Measurements from ENCODE around the gene SHH.
"Not testable (repeated sequence)": the region's sequence is repeated elsewhere in the genome, so short reads cannot be mapped to it uniquely, and the experiment has no call there.

The SHH gene

DNA sequence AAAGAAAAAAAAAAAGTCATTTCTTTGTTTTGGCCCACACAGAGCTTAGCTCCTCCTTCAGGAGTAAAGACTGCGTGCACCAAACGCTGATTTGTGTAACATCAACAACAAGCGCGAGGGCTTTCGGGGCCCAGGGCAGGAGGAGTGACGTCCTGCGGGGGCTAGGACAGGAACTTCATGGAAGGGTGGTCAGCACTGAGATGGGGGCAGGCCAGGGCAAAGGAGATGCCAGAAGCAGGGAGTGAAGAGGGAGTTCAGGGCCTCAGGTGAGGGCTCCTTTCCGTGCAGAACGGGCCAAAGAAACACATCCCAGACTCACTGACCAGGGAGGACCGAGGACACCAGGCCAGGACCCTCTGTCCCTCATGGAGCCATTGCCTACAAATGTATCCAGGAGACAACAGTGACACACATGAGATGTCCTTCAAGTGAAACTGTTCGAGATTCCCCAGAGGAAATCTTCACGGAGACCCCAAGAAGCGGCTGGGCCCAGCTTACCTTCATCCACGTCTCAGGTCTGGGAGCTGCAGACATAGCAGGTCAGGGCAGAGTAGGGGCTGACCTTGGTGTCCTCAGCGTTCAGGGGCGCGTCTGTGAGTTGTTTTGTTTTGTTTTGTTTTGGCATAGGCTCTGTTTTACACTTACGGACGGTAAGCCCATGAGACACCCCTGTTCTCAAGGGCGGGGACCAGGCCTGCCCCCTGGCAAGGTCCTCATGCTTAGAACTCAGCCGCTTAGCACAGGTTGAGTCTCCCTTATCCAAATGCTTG lies 30.4 kb upstream of the SHH start:
- DNase-seq (ENCODE audit: low spot score): no peak

DNA sequence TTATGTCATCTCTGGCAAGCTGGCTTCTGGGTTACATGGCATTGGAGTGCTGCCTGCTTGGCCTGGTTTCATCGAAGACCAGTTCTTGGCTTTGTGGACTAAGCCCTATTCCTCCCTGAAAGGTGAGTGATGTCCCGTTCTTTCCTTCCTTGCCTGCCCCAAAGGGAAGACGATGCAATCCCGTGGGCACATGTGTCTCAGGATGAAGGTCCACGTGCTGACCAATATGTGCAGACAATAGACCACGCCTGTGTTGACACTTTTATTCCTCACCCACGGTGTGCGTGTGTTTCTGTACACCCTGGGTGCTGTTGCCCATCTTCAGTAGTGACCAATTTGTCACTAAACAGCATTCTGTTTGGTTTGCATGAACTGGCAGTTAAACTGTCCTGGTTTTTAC lies 28.6 kb upstream of the SHH start:
- DNase-seq (ENCODE audit: low spot score): no peak

DNA sequence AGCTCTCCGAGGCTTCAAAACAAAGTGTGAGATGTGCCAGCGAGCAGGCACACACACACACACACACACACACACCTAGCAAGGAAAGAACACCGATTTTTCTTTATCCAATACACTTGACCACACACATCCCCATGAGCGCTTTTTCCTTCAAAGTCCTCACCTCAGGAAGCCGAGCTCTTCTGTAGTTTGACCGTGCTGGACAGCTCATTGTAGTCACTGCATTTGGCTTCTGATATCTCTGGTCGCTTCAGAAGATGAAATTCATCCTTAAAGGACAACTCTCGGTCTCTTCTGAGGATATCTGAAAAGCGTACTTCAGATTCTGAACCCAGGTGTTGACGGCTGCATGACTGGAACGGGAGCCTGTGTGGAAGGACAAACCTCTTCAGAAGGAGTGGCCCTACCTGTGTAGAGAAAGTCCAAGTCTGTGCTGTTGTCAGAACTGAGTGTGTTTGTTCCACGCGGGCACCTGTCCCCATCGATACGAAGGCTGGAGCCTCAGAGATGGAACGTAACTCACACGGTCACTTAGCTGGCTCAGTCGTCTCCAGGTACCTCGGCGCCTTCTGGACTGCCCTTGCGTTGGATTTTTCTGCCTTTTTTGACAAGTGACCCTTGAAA lies 28.1 kb upstream of the SHH start:
- DNase-seq (ENCODE audit: low spot score): no peak

GRCh38 chr7:155839461-155839860 lies 27.2 kb upstream of the SHH start:
- no peak for DNase-seq (ENCODE audit: low spot score)

GRCh38 chr7:155838312-155838711 lies 26.0 kb upstream of the SHH start:
- not testable (repeated sequence) for DNase-seq (ENCODE audit: low spot score)

DNA sequence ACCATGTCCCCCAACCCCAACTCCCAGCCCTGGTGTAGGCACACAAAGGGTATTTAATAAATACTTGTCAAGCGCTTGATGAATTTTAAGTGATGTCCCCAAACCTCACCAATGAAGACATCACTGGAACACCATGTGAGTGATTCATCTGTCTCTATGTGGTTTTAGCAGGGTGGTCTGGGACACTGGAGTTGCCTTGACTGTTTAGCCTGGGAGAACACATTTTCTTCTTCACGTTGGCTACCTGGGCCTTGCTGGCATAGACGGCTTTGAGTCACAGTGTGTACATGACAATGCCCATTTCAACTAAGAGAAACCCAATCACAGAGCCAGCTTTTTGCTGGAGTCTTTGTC lies 24.8 kb upstream of the SHH start:
- no peak for DNase-seq (ENCODE audit: low spot score)

GRCh38 chr7:155836216-155837125 lies 24.2 kb upstream of the SHH start:
- no peak for DNase-seq (ENCODE audit: low spot score)

DNA sequence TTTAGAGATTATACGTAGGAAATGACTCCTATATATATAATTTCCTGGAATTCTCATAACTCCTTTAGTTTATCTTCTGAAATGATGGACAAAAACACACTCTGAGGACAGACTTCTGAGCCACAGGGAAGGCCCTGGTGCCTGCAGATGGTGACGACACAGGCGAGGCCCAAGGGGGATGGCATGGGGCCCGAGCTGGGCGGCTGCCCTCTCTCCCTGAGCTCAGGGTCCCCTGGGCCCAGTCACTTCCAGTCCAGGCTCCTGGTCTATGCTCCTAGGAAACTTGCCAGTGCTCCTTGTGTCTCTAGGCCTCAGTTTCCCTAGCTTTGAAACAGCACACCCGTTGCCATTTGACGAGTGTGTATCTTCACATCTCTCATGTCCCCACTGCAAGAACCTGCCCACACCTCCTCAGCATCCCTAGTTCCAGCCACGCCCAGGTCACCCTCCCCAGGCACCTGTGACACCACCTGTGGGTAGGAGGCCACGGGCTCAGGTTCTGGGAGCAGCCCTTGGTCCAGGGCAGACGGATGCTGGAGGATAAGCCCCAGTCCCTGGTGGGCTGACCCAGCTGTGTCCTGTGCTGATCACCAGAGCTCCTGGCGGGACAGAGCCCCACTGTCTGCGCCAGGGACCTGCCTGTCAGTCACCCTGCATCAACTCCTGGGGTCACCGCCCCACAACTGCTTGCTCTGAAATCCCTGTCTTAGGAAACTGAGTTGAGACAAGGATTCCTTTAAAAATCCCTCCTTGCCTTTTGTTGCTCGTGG lies 23.4 kb upstream of the SHH start:
- no peak for DNase-seq (ENCODE audit: low spot score)

- DNase-seq (ENCODE audit: low spot score): no peak
These were observed 22.3 kb upstream of the SHH start for GRCh38 chr7:155834486-155835048.

- no peak for DNase-seq (ENCODE audit: low spot score)
These were observed 21.4 kb upstream of the SHH start for GRCh38 chr7:155833651-155834050.

GRCh38 chr7:155832581-155832981 lies 20.3 kb upstream of the SHH start:
- DNase-seq (ENCODE audit: low spot score): no peak

- no peak for DNase-seq (ENCODE audit: low spot score)
These were observed 19.7 kb upstream of the SHH start for GRCh38 chr7:155831807-155832524.

DNA sequence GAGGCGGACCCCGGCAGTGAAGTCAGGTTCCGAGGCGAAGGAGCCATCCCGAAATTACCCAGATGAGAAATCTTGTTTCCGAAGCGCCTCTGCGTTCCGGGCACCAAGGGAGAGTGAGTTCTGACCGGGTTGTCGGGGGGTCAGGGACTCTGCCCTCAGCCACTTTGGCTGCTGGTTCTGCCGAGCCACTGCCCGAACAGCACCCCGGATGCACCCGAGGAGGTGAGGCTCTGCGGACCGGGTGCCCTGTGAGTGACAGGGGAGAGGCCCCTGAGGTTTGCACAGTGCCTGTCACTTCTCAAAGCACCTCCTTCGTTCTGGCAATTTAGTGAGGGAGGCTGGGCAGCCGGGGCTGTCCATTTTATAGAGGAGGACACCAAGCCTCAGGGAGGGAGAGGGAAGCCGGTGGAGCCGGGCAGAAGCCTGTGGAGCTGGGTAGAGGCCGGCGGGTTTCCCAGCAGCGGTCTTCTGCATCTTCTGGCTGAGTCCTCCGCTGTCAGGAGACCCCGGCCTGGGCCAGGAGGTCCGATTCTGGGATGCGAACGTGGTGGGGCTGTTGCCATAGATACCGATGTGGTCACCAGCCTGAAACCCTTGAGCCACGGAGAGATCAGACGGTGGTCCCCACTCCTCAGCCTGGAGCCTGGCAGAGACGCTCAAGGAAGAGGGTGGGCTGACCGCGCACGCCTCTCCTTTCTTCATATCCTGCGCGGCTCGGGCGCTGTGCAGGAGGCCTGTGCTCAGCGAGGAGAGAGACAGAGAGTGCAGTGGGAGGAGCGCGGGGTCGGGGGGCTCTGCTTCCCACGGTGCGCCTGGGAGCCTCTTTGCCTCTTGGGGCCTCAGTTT lies 18.9 kb upstream of the SHH start:
- DNase-seq (ENCODE audit: low spot score): no peak

DNA sequence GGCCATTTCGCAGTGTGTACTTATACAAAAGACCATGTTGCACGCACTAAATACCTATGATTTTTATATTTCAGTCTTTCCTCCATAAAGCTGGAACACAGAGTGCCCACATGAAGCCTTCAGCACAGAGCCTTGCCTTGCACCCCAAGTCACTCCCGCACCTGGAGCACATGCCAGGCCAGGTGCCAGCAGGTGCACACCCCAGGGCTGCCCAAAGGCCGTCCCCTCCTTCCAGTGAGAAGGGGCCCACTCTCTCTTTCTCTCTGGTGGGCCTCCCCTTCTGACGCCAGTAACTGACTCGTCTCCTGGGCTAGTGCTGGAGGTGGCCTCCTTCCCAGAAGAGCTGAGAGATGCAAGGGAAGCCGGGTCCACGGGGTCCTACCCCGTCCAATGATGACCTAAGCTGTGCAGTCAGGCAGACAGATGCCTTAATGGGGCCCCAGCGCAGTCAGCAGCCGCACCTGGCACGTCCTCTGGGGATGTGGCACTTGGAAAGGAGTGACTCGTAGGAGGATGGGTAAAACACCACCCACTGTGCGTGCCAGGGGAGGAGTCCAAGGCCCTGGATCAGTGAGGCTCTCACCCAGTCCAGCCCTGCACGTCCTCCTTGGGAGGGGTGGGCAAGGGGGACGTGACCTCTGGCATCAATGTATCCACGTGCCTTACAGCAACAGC lies 17.7 kb upstream of the SHH start:
- DNase-seq (ENCODE audit: low spot score): no peak

DNA sequence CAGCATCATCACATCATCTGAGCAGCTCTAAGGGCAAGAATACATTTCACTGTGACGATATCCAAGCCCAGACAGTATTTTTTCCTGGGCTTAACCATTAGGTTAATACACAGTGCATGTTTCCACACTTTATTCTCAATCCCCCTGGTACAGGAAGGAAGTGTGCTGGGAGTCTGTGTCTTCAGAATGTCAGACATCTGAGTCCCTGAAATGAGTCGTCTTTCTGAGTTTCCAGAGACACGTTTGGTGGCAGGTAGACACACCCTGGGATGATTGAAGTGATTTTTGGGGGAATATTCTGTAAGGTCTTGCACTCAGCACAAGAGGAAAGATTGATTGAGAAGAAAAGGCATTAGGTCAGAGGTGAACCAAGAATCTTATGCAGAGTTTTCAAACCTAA lies 13.1 kb upstream of the SHH start:
- no peak for DNase-seq (ENCODE audit: low spot score)

DNA sequence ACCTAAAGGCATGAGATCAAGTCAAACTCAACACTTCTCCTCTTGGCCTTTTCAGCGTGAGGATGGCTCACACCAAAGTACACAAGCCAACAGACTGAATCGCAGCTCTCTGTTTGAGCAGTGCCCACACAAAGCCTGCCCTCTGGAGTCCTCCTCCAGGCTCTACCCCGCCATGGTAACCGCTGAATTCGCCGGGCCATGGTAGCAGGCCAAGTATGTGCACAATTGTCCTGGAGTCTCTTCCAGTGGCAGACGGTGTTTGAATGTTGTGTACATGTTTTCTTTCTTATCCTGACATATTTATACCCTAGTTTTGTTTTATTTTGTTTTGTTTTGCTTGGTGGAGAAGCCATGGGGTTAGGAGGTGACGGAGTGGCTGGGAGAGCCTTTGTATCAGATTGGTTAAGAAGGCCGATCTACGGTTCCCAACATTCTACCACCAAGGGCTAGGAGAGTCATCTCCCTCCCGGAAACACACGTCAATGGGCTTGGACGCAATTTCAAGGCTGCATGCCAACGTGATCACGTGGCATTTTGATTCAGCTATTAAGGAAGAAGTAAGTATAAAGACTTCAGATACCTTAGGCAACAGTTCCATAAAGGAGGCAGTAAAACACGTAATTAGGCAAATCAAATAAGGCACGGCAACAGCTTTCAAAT lies 12.1 kb upstream of the SHH start:
- DNase-seq (ENCODE audit: low spot score): no peak

DNA sequence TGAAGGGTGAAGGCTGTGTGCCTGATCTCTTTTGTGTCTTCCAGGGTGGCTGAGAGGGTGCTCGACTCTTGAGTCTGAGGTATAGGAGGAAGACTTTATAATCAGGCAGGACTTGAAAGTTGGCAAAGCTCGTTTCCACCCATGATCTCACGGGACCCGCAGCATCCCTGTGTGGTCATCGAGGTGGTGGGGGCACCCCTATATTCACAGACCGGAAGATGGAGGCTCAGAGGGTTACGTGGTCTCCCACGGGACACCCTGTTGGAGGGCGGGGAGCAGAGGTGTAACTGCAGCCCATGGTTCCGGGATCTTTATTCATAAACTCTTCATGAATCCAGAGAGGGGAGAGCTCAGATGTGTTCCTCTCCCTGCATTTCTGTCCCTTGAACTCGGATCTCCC lies 9.6 kb upstream of the SHH start:
- no peak for DNase-seq (ENCODE audit: low spot score)

GRCh38 chr7:155820788-155821187 lies 8.5 kb upstream of the SHH start:
- no peak for DNase-seq (ENCODE audit: low spot score)

DNA sequence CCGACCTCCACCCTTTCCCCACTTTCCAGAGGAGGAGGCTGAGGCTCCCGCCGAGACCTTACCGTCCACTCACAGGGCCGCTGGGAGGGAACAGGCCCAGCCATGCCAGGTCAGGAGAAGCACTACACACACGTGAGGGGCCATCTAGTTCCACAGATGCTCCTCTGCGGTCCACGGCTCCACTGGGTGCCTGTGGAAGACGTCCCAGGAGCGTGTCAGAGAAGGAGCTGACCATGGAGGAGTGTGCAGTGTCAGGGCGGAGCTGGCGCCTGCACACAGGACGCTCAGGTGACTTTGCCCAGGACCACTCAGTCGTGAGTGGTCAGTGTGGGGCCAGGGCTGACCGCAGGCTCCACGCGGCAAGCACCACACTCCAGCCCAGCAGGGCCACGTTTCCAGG lies 8.0 kb upstream of the SHH start:
- DNase-seq (ENCODE audit: low spot score): no peak

Data from cerebellar cortex (tissue), 1 donor.